CD14-positive monocyte (primary cell): Measurements from ENCODE around the gene KARS1. TPM values are rescaled to one million over a fixed set of nuclear protein-coding genes. Genes with fewer than 3 reads are reported as not detected.

ENCODE experiments used
- DNase-seq, 3 donors: peaks; one replicate each; pipeline ENCODE4 v3.0.0-alpha.2; 2011 to 2022
- H2AFZ ChIP-seq: 2 replicates; pipeline ENCODE4 v1.6.0; 2012; ENCODE audit warnings: mild to moderate bottlenecking, low read depth, low read length, inconsistent platforms; ENCODE audit not compliant: insufficient read depth, poor library complexity, severe bottlenecking
- H3K27ac ChIP-seq, 2 donors: 1 replicate in 1 of 2; 2 replicates in 1 of 2; pipeline ENCODE4 v1.5.1; 2012 to 2013; ENCODE audit warnings: low read length in 2 of 2, control low read depth in 1 of 2, inconsistent platforms in 1 of 2, low read depth in 1 of 2, mild to moderate bottlenecking in 1 of 2
- H3K27me3 ChIP-seq, 2 donors: one replicate each; pipeline versions ENCODE4 v1.6.0 to v1.6.1; 2011 to 2013; ENCODE audit warnings: low read length in 2 of 2; ENCODE audit not compliant: control insufficient read depth in 2 of 2, insufficient read depth in 2 of 2
- H3K36me3 ChIP-seq, 2 donors: replicated peaks in 1 of 2; 1 replicate in 1 of 2; 2 replicates in 1 of 2; pipeline versions ENCODE4 v1.5.1 to v1.6.1; 2012 to 2013; ENCODE audit warnings: low read length in 2 of 2, control low read depth in 1 of 2, inconsistent platforms in 1 of 2, mild to moderate bottlenecking in 1 of 2; ENCODE audit not compliant: insufficient read depth in 2 of 2, control insufficient read depth in 1 of 2
- H3K4me1 ChIP-seq, 2 donors: 1 replicate in 1 of 2; 2 replicates in 1 of 2; pipeline versions ENCODE4 v1.5.1 to v1.6.1; 2012 to 2013; ENCODE audit warnings: low read length in 2 of 2, control low read depth in 1 of 2, inconsistent platforms in 1 of 2, mild to moderate bottlenecking in 1 of 2, moderate library complexity in 1 of 2; ENCODE audit not compliant: insufficient read depth in 2 of 2, control insufficient read depth in 1 of 2
- H3K4me2 ChIP-seq: replicated peaks from 2 replicates; pipeline ENCODE3; 2012; ENCODE audit warnings: low read length, moderate library complexity, mild to moderate bottlenecking; ENCODE audit not compliant: poor library complexity, severe bottlenecking; ENCODE audit errors: extremely low read depth
- H3K4me3 ChIP-seq, 3 experiments: fragments of 200-600 bp in 1 of 3; sonication (generic) in 1 of 3; replicated peaks in 1 of 3; 1 replicate in 2 of 3; 2 replicates in 1 of 3; pipeline ENCODE4 v1.5.1; 2011 to 2013; ENCODE audit warnings: low read length in 3 of 3, mild to moderate bottlenecking in 3 of 3, control low read depth in 2 of 3, low read depth in 2 of 3, inconsistent platforms in 1 of 3, moderate library complexity in 1 of 3
- H3K79me2 ChIP-seq: 2 replicates; pipeline ENCODE4 v1.6.0; 2012; ENCODE audit warnings: mild to moderate bottlenecking, control low read depth, inconsistent platforms, low read length, moderate library complexity; ENCODE audit not compliant: insufficient read depth
- H3K9ac ChIP-seq: 2 replicates; pipeline ENCODE4 v1.6.0; 2017; ENCODE audit warnings: low read length, mild to moderate bottlenecking; ENCODE audit not compliant: insufficient read depth, poor library complexity, severe bottlenecking
- H3K9me3 ChIP-seq, 2 donors: replicated peaks in 1 of 2; 1 replicate in 1 of 2; 2 replicates in 1 of 2; pipeline versions ENCODE4 v1.5.1 to v1.6.1; 2012 to 2013; ENCODE audit warnings: low read length in 2 of 2, control low read depth in 1 of 2; ENCODE audit not compliant: control insufficient read depth in 1 of 2, insufficient read depth in 1 of 2
- H4K20me1 ChIP-seq: 2 replicates; pipeline ENCODE4 v1.6.0; 2012; ENCODE audit warnings: mild to moderate bottlenecking, low read length, control low read depth, moderate library complexity; ENCODE audit not compliant: insufficient read depth
- H3K27ac Mint-ChIP-seq, 7 donors: one replicate each; pipeline ENCODE4 v1.8.0; 2020; ENCODE audit warnings: mild to moderate bottlenecking in 7 of 7, mixed read lengths in 7 of 7, moderate library complexity in 6 of 7, inconsistent platforms in 2 of 7
- H3K27me3 Mint-ChIP-seq, 3 donors: one replicate each; pipeline ENCODE4 v1.8.0; 2021 to 2022; ENCODE audit warnings: low read depth in 3 of 3, mild to moderate bottlenecking in 3 of 3, mixed read lengths in 3 of 3, moderate library complexity in 3 of 3, inconsistent platforms in 1 of 3
- H3K36me3 Mint-ChIP-seq, 2 donors: one replicate each; pipeline ENCODE4 v1.8.0; 2020; ENCODE audit warnings: mixed read lengths in 2 of 2, inconsistent platforms in 1 of 2, mild to moderate bottlenecking in 1 of 2
- H3K4me1 Mint-ChIP-seq: one replicate; pipeline ENCODE4 v1.8.0; 2020; ENCODE audit warnings: mild to moderate bottlenecking, mixed read lengths
- H3K4me3 Mint-ChIP-seq, 2 donors: one replicate each; pipeline ENCODE4 v1.8.0; 2020; ENCODE audit warnings: mild to moderate bottlenecking in 2 of 2, mixed read lengths in 2 of 2, moderate library complexity in 1 of 2
- H3K9me3 Mint-ChIP-seq, 7 donors: one replicate each; pipeline ENCODE4 v1.8.0; 2020 to 2022; ENCODE audit warnings: mixed read lengths in 7 of 7, mild to moderate bottlenecking in 6 of 7, moderate library complexity in 6 of 7, inconsistent platforms in 2 of 7
- WGBS: methylation state at CpG from one replicate; pipeline ENCODE4 v1.1.5; 2013; ENCODE audit warnings: missing lambda C conversion rate; ENCODE audit not compliant: insufficient coverage; 5-methylcytosine and 5-hydroxymethylcytosine counted together
- intact Hi-C, 2 donors: fragments of 100-400 bp; cut with micrococcal nuclease; formaldehyde crosslinking; loops; one replicate each; pipeline versions ENCODE4 v1.15.0 to v1.15.1; 2023
- polyA plus RNA-seq, 3 donors: library from polyadenylated mRNA; depleted of rRNA in 1 of 3; unstranded in 2 of 3; stranded (reverse) in 1 of 3; fragments of 300-500 nt in 2 of 3; fragments of >200 nt in 1 of 3; fragmentation: Illumina TruSeq in 2 of 3; gene quantifications; 1 replicate in 2 of 3; 2 replicates in 1 of 3; pipeline ENCODE4 v1.2.3, GENCODE V29; 2012 to 2021
- TF ChIP-seq, protein P1 (sequence below): fragments of 200-600 bp; IDR thresholded peaks from one replicate; pipeline ENCODE4 v1.8.0; 2022; ENCODE audit warnings: antibody characterized with exemption, mild to moderate bottlenecking

Gene KARS1
- polyA plus RNA-seq, 3 donors, result 66.1 to 150 (median 116) TPM

DNA sequence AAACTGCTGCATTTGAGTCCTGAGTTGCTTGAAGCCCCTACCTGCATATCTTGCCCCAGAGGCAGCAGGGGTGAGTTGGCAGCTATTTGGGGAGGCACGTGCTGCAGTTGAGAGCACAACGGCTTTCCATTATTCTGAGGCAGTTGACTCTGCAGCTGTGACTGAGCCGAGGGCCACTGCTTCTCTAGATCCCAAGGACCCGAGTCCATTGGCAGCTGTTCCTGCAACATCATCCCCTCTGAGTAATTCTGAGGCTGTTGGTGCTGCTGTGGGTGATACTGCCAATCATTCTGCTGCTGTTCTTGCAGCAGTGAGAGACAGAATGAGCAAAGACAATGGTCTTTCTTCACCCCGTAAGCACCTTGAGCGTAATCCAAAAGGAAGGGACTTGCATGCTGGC, 12.9 kb upstream of the KARS1 start:
- peaks cover 37 to 60% of the 10 kb centered on the region in 2 donors for H3K36me3 ChIP-seq
- no peak overlapping the region for H3K27ac ChIP-seq
- 100% methylated on average over 4 of the region's 6 CpGs for WGBS
- no peaks in the 10 kb centered on the region for H3K27me3 ChIP-seq
- peaks cover 0 to 10% (median 0%) of the 10 kb centered on the region in 7 donors for H3K9me3 Mint-ChIP-seq
- no peak overlapping the region for H3K27ac Mint-ChIP-seq
- H3K36me3 Mint-ChIP-seq, result peaks cover 40 to 50% of the 10 kb centered on the region in 2 donors
- no peaks in the 10 kb centered on the region for H3K4me1 ChIP-seq
- H4K20me1 ChIP-seq, result peaks cover 29% of the 10 kb centered on the region
- TF ChIP-seq, protein P1, sequence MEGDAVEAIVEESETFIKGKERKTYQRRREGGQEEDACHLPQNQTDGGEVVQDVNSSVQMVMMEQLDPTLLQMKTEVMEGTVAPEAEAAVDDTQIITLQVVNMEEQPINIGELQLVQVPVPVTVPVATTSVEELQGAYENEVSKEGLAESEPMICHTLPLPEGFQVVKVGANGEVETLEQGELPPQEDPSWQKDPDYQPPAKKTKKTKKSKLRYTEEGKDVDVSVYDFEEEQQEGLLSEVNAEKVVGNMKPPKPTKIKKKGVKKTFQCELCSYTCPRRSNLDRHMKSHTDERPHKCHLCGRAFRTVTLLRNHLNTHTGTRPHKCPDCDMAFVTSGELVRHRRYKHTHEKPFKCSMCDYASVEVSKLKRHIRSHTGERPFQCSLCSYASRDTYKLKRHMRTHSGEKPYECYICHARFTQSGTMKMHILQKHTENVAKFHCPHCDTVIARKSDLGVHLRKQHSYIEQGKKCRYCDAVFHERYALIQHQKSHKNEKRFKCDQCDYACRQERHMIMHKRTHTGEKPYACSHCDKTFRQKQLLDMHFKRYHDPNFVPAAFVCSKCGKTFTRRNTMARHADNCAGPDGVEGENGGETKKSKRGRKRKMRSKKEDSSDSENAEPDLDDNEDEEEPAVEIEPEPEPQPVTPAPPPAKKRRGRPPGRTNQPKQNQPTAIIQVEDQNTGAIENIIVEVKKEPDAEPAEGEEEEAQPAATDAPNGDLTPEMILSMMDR, result no peak
- H3K4me3 ChIP-seq, result no peak overlapping the region
- H3K9me3 ChIP-seq, result no peaks in the 10 kb centered on the region
- H2AFZ ChIP-seq, result no peak overlapping the region
- intact Hi-C loops, result no loop called here
- no peaks in the 10 kb centered on the region for H3K4me1 Mint-ChIP-seq
- H3K9ac ChIP-seq, result no peak overlapping the region
- peaks cover 8% of the 10 kb centered on the region for H3K79me2 ChIP-seq
- no peak overlapping the region for H3K4me3 Mint-ChIP-seq
- H3K4me2 ChIP-seq, result no peak overlapping the region
- no peaks in the 10 kb centered on the region for H3K27me3 Mint-ChIP-seq
- DNase-seq, result no peak

DNA sequence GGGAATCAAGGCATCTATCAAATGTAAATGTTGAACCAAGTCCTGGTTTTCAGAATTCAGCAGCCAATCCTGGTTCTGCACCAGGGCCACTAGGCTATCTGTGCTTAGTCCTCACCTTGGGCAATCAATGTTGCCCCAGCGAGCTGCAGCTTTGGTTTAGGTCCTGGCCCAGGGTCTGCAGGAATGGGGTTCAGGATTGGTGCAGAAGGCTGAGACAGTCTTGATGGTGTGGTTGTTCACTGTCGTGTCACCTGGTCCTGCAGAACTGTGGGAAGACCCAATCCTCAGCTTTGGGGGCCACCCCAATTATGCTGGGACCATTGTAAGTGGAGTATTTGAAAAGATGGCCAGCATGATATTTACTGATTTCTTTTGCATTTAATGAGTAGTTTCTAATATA, 10.7 kb upstream of the KARS1 start:
- Histone ChIP-seq H2AFZ (no peak overlapping the region), H3K4me2 (no peak overlapping the region), H3K4me3 (no peak overlapping the region), H3K4me1 (no peaks in the 10 kb centered on the region), H3K9ac (no peak overlapping the region), H3K9me3 (no peaks in the 10 kb centered on the region), H3K27ac (no peak overlapping the region), H3K27me3 (no peaks in the 10 kb centered on the region), H3K36me3 (peaks cover 52 to 82% of the 10 kb centered on the region in 2 donors), H3K79me2 (peaks cover 26% of the 10 kb centered on the region), H4K20me1 (peaks cover 50% of the 10 kb centered on the region)
- Mint-ChIP-seq H3K9me3 (peaks cover 0 to 4% (median 0%) of the 10 kb centered on the region in 7 donors), H3K27ac (no peak overlapping the region), H3K4me3 (no peak overlapping the region), H3K36me3 (peaks cover 54 to 65% of the 10 kb centered on the region in 2 donors), H3K4me1 (no peaks in the 10 kb centered on the region), H3K27me3 (no peaks in the 10 kb centered on the region)
- no peak for DNase-seq
- intact Hi-C loops, result no loop called here
- TF ChIP-seq, protein P1, result no peak
- 100% methylated on average over 2 of the region's 2 CpGs for WGBS
